Transverse colon (tissue), 4 donors: Measurements from ENCODE around the gene CAMK1.

Experiments
- CTCF ChIP-seq, 5 experiments: fragments of 200-600 bp in 3 of 5; fragments of 450-650 bp in 2 of 5; sonication (generic) in 3 of 5; IDR thresholded peaks; 1 replicate in 2 of 5; 2 replicates in 3 of 5; pipeline ENCODE4 v1.5.1; 2016 to 2017; ENCODE audit warnings: antibody characterized with exemption in 5 of 5, inconsistent platforms in 3 of 5, mild to moderate bottlenecking in 2 of 5, moderate library complexity in 1 of 5
- EP300 ChIP-seq: sonication (generic); formaldehyde crosslinking; IDR thresholded peaks from one replicate; pipeline ENCODE4 v1.6.1; 2017; ENCODE audit warnings: antibody characterized with exemption, low read depth
- POLR2A ChIP-seq: fragments of 450-650 bp; IDR thresholded peaks from one replicate; pipeline ENCODE4 v1.6.1; 2016; ENCODE audit warnings: antibody characterized with exemption, mild to moderate bottlenecking, moderate library complexity
- POLR2AphosphoS5 ChIP-seq, 3 donors: sonication (generic); formaldehyde crosslinking; IDR thresholded peaks; one replicate each; pipeline ENCODE4 v1.6.1; 2016; ENCODE audit warnings: antibody characterized with exemption in 3 of 3

- TF ChIP-seq POLR2A = no peak
- TF ChIP-seq CTCF (IDR thresholded peaks at IDR 0.05) = no peak
- TF ChIP-seq POLR2AphosphoS5 (IDR thresholded peaks at IDR 0.05) = no peak
- TF ChIP-seq EP300 = no peak
Observed at GRCh38 chr3:9776896-9777693, 7.3 kb upstream of the CAMK1 start.
